Aorta (tissue), 5 donors: ENCODE results near the gene LRP8. TPM values are rescaled to one million over a fixed set of nuclear protein-coding genes. Genes with fewer than 3 reads are reported as not detected.

Source experiments
- ATAC-seq: fragments of 200-7000 bp; cut with Tn5 transposase; one replicate; pipeline ENCODE4 v1.9.1; 2022; ENCODE audit warnings: moderate library complexity; ENCODE audit not compliant: low FRiP score
- DNase-seq, 2 donors: peaks; one replicate each; pipeline ENCODE4 v3.0.0-alpha.2; 2020
- H3K27ac ChIP-seq, 2 donors: one replicate each; pipeline ENCODE4 v1.5.1; 2013; ENCODE audit warnings: low read length in 2 of 2, mild to moderate bottlenecking in 2 of 2, moderate library complexity in 2 of 2, control low read depth in 1 of 2, inconsistent platforms in 1 of 2, low read depth in 1 of 2
- H3K27me3 ChIP-seq, 2 donors: one replicate each; pipeline ENCODE4 v1.6.1; 2013; ENCODE audit warnings: control low read depth in 1 of 2, low read length in 1 of 2, mild to moderate bottlenecking in 1 of 2, moderate library complexity in 1 of 2; ENCODE audit not compliant: insufficient read depth in 2 of 2, control insufficient read depth in 1 of 2
- H3K36me3 ChIP-seq, 2 donors: one replicate each; pipeline ENCODE4 v1.6.1; 2013; ENCODE audit warnings: control low read depth in 1 of 2, low read length in 1 of 2, mild to moderate bottlenecking in 1 of 2; ENCODE audit not compliant: insufficient read depth in 2 of 2, control insufficient read depth in 1 of 2
- H3K4me1 ChIP-seq, 2 donors: one replicate each; pipeline ENCODE4 v1.6.1; 2013; ENCODE audit warnings: low read length in 2 of 2, control low read depth in 1 of 2, mild to moderate bottlenecking in 1 of 2, moderate library complexity in 1 of 2; ENCODE audit not compliant: insufficient read depth in 2 of 2, control insufficient read depth in 1 of 2
- H3K4me3 ChIP-seq, 2 donors: one replicate each; pipeline ENCODE4 v1.5.1; 2013; ENCODE audit warnings: low read length in 2 of 2, control low read depth in 1 of 2, mild to moderate bottlenecking in 1 of 2
- H3K9me3 ChIP-seq: one replicate; pipeline ENCODE4 v1.6.1; 2013; ENCODE audit warnings: mild to moderate bottlenecking, low read length; ENCODE audit not compliant: control insufficient read depth
- WGBS, 2 donors: extraction: QIAGEN DNeasy Blood & Tissue Kit; methylation state at CpG; one replicate each; pipeline ENCODE4 v1.1.7; 2013; 5-methylcytosine and 5-hydroxymethylcytosine counted together
- intact Hi-C, 2 donors: fragments of 100-400 bp; cut with DNase I; formaldehyde crosslinking; loops; one replicate each; pipeline versions ENCODE4 v1.14.2 to v1.15.0; 2022
- long read RNA-seq, 2 donors: library from polyadenylated mRNA; unstranded; transcript quantifications; one replicate each; pipeline ENCODE4 v2.0.0, GENCODE V29; 2020 to 2021
- polyA plus RNA-seq, 2 donors: library from polyadenylated mRNA; stranded (reverse); fragments of 200-250 nt; gene quantifications; one replicate each; pipeline ENCODE4 v1.2.3, GENCODE V29; 2013
- total RNA-seq, 2 donors: library from RNA; stranded (reverse); fragmentation: NEBNext Ultra II Directional; extraction: Animal tissue kit (Norgen Biotek cat#: 25700); gene quantifications; one replicate each; pipeline ENCODE4 v1.2.1, GENCODE V29; 2021
- donor health status: healthy with polysubstance abuse.
- donor health status: Bipolar disorder and iron deficiency.
- donor health status: DM: no; HTN: no; CAD: no.
- donor health status: DM: no; HTN: no; CAD: no.
- donor health status: DM: yes; HTN: yes; CAD: no.

Gene LRP8
- total RNA-seq (10 to 100 TPM in 1 of 2 donors, 1 to 10 TPM in 1; 8.1 to 12.3 TPM), polyA plus RNA-seq (1 to 10 TPM; 1.1 to 3.6 TPM)
- long read RNA-seq, donor 1, partial matches to known transcripts, result 5 of 7 reads
- long read RNA-seq, donor 1, other reads (novel, unspliced or antisense), result 2 of 7 reads
- long read RNA-seq, donor 2, partial matches to known transcripts, result 3 of 18 reads
- long read RNA-seq, donor 2, other reads (novel, unspliced or antisense), result 15 of 18 reads

DNA sequence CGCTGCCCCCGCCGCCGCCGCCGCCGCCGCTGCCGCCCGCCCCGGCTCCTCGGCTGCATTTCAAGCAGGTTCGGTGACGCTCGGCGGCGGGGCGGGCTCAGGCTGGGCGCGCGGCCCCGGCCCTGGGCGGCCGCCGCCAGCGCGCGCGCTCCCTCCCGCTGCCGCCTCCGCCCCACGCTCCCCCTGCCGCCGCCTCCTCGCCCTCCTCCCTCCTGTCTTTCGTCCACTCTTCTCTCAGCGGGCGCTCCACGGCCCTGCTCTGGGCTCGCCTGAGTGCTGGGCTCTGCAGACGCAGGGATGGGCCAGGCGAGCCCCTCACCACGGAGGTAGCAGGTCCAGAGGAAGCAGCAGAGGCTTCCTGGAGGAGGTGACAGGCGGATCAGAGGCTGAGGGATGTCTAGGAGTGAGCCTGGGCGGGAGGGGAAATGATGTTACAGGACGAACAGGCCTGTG, at the start of gene LRP8:
Gene LRP8, minus strand, starts transcription at position 62 of the 453 bp plus-strand sequence. CDS start 158 bp downstream, outside the sequence.
- no peaks in the 10 kb centered on the region for H3K36me3 ChIP-seq
- H3K4me3 ChIP-seq, result peak within 1 kb of the TSS; percentile 71 to 80
- no peaks in the 10 kb centered on the region for H3K4me1 ChIP-seq
- DNase-seq (peak; percentile 85 to 94), ATAC-seq (peak; percentile 70)
- WGBS, 2 donors, result 3 to 4% methylated on average over 26 to 47 of the region's 47 CpGs
- intact Hi-C loops, result loop anchor here (5.0 kb wide), 2 partner anchors 36 to 51 kb away; no protein-coding TSS in a partner anchor
- no peaks in the 10 kb centered on the region for H3K27me3 ChIP-seq
- H3K9me3 ChIP-seq, result no peaks in the 10 kb centered on the region
- peak within 1 kb of the TSS in 1 of 2 donors; percentile 45 for H3K27ac ChIP-seq

DNA sequence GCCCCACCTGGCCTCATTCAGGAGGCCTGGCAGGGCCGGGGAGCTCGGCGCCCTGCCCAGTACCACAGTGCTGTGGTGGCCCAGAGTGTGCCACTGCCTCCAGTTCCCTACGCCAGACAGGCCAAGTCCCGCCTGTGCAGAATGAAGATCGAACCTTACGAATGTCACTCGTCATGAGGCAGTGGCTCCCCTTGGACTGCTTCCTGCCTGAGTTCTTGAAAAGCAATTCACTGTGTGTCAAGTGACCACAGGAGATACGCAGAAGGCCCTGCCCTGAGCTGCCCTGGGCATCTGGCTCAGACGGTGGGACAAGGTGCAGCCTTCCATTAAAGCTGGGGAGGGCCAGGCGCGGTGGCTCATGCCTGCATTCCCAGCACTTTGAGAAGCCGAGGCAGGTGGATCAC, 49.6 kb upstream of the LRP8 start:
- no peak for ATAC-seq
- no peak overlapping the region for H3K27ac ChIP-seq
- no peaks in the 10 kb centered on the region for H3K4me1 ChIP-seq
- no peaks in the 10 kb centered on the region for H3K36me3 ChIP-seq
- peak; percentile 25 to 30 for DNase-seq
- 91 to 94% methylated on average over 13 of the region's 13 CpGs for WGBS, 2 donors
- intact Hi-C loops, result no loop called here
- no peak overlapping the region for H3K4me3 ChIP-seq
- no peaks in the 10 kb centered on the region for H3K9me3 ChIP-seq
- no peaks in the 10 kb centered on the region for H3K27me3 ChIP-seq

DNA sequence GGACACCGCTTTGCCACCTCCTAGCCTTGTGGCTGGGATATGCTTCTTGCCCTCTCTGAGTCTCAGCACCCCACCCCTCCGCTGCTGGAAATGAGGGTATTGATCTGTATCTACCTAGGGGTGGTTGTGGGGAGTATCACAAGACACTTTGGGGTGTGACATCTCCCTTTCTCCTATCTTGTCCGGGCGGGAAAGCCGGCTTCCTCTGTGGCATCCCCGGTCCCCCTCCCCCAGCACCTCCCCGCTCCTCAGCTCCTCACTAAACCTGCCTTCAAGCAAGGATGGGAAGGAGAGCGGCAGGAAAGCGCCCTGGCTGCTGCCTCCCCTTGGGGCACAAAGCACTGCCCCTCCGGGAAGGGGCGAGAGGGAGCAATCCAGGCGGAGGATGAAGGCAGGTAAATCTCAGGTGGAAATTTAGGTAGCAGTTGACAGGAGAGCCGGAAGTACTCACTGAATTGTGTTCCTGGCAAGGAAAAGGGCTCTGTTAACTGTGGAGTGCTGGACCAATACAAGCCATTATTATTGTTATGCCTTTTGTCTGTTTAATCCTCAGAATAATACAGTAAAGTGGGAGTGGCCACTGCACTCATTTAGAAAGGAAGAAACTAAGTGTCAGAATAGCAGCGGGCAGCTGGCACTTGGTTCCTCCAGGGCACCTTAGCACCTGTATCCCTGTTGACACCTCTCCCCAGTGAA, 49.0 kb upstream of the LRP8 start:
- DNase-seq (peak; percentile 7 to 35), ATAC-seq (no peak)
- no peaks in the 10 kb centered on the region for H3K4me1 ChIP-seq
- WGBS, 2 donors, result 84 to 87% methylated on average over 14 of the region's 14 CpGs
- H3K9me3 ChIP-seq, result no peaks in the 10 kb centered on the region
- H3K27ac ChIP-seq, result no peak overlapping the region
- H3K36me3 ChIP-seq, result no peaks in the 10 kb centered on the region
- H3K4me3 ChIP-seq, result no peak overlapping the region
- H3K27me3 ChIP-seq, result no peaks in the 10 kb centered on the region
- intact Hi-C loops, result no loop called here

DNA sequence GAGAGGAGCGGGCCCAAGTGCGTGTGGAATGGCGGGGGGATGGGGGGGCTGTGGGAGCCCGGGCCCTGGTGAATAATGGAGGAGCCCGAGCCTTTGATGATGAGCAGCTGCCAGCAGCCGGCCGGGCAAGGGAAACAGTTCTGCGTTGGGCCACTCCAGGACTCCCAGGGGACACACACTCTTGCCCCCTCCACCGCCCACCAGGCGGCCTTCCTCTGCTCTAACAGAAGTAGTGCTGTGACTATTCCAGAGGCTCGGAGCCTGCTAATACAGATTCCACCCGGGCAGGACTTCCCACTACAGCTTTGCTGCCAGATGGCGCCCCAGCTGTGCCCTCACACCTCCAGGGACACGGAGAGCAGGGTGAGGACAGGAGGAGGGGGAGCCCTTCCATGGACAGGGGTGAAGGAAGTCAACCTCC, 48.2 kb upstream of the LRP8 start:
- Histone ChIP-seq H3K36me3 (no peaks in the 10 kb centered on the region), H3K27ac (no peak overlapping the region), H3K9me3 (no peaks in the 10 kb centered on the region), H3K4me3 (no peak overlapping the region), H3K27me3 (no peaks in the 10 kb centered on the region), H3K4me1 (no peaks in the 10 kb centered on the region)
- intact Hi-C loops, result no loop called here
- ATAC-seq (no peak), DNase-seq (peak; percentile 33 to 77)
- 31 to 36% methylated on average over 14 of the region's 14 CpGs for WGBS, 2 donors

DNA sequence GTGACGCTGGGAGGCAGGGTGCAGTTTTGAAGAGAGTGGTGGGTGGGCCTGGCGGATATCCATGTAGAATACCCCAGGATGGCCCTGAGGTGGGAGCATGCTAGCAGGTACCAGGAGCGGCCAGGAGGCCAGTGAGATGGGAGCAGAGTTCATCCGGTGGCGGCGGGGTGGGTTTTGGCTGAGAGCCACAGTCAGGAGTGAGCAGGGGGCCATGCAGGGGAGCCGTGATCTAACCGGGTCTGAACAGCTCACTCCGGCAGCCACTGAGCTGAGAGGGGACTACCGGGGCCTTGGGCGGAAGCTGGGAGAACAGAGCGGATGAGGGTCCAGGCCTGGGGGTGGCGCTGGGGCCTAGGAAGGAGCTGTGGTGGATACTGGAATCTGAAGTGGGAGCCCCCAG, 47.6 kb upstream of the LRP8 start:
- WGBS, 2 donors, result 79 to 82% methylated on average over 13 of the region's 13 CpGs
- intact Hi-C loops, result no loop called here
- peak; percentile 33 to 69 for DNase-seq
- no peak overlapping the region for H3K4me3 ChIP-seq
- no peak for ATAC-seq
- H3K36me3 ChIP-seq, result no peaks in the 10 kb centered on the region
- H3K4me1 ChIP-seq, result no peaks in the 10 kb centered on the region
- no peak overlapping the region for H3K27ac ChIP-seq
- H3K9me3 ChIP-seq, result no peaks in the 10 kb centered on the region
- H3K27me3 ChIP-seq, result no peaks in the 10 kb centered on the region

DNA sequence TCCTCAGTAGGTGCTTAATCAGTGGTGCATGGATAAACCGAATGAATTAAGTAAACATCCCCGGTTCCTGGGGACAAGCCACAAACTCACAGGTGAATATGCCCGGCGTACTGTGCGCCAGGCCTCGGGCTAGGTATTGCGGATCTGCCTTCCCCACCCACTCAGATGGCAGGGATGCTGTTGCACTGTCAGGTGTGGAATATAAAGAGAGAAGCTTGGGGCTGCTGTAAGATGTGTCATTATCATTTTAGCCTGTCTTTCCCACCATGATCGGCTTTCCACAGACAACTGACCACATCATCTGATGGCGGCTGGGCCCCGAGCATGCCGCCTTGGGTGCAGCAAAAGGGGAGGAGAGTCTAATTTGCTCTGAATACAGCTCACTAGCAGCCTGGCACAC, 45.4 kb upstream of the LRP8 start:
- Histone ChIP-seq H3K9me3 (no peaks in the 10 kb centered on the region), H3K27ac (no peak overlapping the region), H3K36me3 (no peaks in the 10 kb centered on the region), H3K27me3 (no peaks in the 10 kb centered on the region), H3K4me3 (no peak overlapping the region), H3K4me1 (no peaks in the 10 kb centered on the region)
- DNase-seq (peak; percentile 32 to 48), ATAC-seq (no peak)
- intact Hi-C loops, result no loop called here
- WGBS, 2 donors, result 94 to 95% methylated on average over 11 of the region's 11 CpGs

DNA sequence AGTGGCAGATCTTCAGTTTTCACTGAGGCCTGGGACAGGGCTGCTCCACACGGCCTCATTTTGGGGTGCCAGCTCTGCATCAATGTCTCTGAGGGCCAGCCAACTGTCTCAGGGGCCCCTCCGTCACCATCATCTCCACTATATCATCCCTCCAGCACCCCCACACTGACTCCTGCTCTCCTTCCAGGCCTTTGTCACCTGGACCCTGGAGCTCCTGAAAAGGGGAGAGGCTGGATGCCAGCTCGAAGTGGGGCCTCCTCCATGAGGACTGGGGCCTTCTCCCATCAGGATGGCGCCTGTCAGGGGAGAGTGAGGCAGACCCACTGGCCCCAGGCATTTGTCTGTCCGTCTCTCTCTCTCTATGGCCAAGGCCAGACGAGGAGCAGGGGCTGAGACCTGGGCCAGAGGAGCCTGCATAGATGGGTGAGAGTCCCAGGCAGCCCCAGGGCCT, 44.7 kb upstream of the LRP8 start:
- Histone ChIP-seq H3K27ac (no peak overlapping the region), H3K27me3 (no peaks in the 10 kb centered on the region), H3K9me3 (no peaks in the 10 kb centered on the region), H3K4me1 (no peaks in the 10 kb centered on the region), H3K36me3 (no peaks in the 10 kb centered on the region), H3K4me3 (no peak overlapping the region)
- intact Hi-C loops, result no loop called here
- 92 to 94% methylated on average over 6 of the region's 6 CpGs for whole genome bisulfite sequencing, 2 donors
- ATAC-seq (no peak), DNase-seq (peak; percentile 47 to 60)

DNA sequence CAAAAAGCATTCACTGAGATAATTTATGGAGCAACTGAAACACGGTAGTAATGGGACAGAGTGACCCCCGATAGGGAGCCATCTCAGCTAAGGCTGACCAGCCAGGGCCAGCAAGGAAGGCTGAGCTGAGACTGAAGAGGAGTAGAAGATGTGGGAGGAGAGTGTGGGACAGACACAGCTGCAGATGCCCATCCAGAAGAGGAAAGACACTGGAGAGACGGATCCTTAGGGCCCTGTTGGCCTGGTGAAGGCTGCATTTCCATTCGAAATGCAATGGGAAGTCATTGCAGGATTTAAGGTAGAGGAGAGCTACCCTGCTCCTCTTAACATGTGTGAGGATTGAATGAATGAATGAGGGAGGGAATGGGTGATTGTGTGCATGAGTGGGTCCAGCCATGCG, 44.0 kb upstream of the LRP8 start:
- DNase-seq, result peak; percentile 8 to 36

More for the DNA sequence above, 44.0 kb upstream of the LRP8 start:
- no peaks in the 10 kb centered on the region for H3K27me3 ChIP-seq
- no peaks in the 10 kb centered on the region for H3K4me1 ChIP-seq
- H3K27ac ChIP-seq, result no peak overlapping the region
- intact Hi-C loops, result no loop called here
- no peak for ATAC-seq
- H3K4me3 ChIP-seq, result no peak overlapping the region
- H3K9me3 ChIP-seq, result no peaks in the 10 kb centered on the region
- 87 to 89% methylated on average over 5 of the region's 5 CpGs for WGBS, 2 donors
- H3K36me3 ChIP-seq, result no peaks in the 10 kb centered on the region
